Liver (tissue), 10 donors: Measurements from ENCODE around the gene C2orf66. TPM values are rescaled to one million over a fixed set of nuclear protein-coding genes. Genes with fewer than 3 reads are reported as not detected.

Experiments used
- DNase-seq: peaks from one replicate; pipeline ENCODE4 v3.0.0-alpha.2; 2017; ENCODE audit warnings: low spot score
- H3K27ac ChIP-seq, 2 donors: one replicate each; pipeline ENCODE4 v1.7.0; 2013; ENCODE audit warnings: inconsistent platforms in 2 of 2, low read length in 2 of 2, control low read depth in 1 of 2, low read depth in 1 of 2, mild to moderate bottlenecking in 1 of 2
- H3K27me3 ChIP-seq, 4 donors: one replicate each; pipeline versions ENCODE4 v1.6.1 to v1.7.0; 2013; ENCODE audit warnings: low read length in 3 of 4, inconsistent platforms in 1 of 4, mild to moderate bottlenecking in 1 of 4, moderate library complexity in 1 of 4; ENCODE audit not compliant: control insufficient read depth in 4 of 4, insufficient read depth in 4 of 4
- H3K36me3 ChIP-seq, 4 donors: one replicate each; pipeline versions ENCODE4 v1.6.1 to v1.7.0; 2013; ENCODE audit warnings: low read length in 3 of 4, mild to moderate bottlenecking in 3 of 4, low read depth in 1 of 4, moderate library complexity in 1 of 4; ENCODE audit not compliant: control insufficient read depth in 4 of 4, insufficient read depth in 3 of 4
- H3K4me1 ChIP-seq, 4 donors: one replicate each; pipeline versions ENCODE4 v1.6.1 to v1.7.0; 2013; ENCODE audit warnings: low read length in 3 of 4, mild to moderate bottlenecking in 3 of 4, moderate library complexity in 1 of 4; ENCODE audit not compliant: control insufficient read depth in 4 of 4, insufficient read depth in 4 of 4
- H3K4me3 ChIP-seq, 3 donors: one replicate each; pipeline versions ENCODE4 v1.6.1 to v1.7.0; 2013; ENCODE audit warnings: low read length in 3 of 3, control low read depth in 1 of 3, low read depth in 1 of 3, mild to moderate bottlenecking in 1 of 3
- H3K9ac ChIP-seq, 2 donors: one replicate each; pipeline ENCODE4 v1.7.0; 2013; ENCODE audit warnings: low read length in 2 of 2, mild to moderate bottlenecking in 2 of 2, moderate library complexity in 2 of 2, control low read depth in 1 of 2, low read depth in 1 of 2
- H3K9me3 ChIP-seq, 4 donors: one replicate each; pipeline versions ENCODE4 v1.6.1 to v1.7.0; 2013; ENCODE audit warnings: low read length in 3 of 4; ENCODE audit not compliant: control insufficient read depth in 4 of 4
- CTCF ChIP-seq: fragments of 150-350 bp; IDR thresholded peaks from 2 replicates; pipeline ENCODE4 v1.5.1; 2017; ENCODE audit warnings: improper control_type of control experiment, low read depth, low read length; ENCODE audit not compliant: missing input control
- JUND ChIP-seq, 2 donors: IDR thresholded peaks; 2 replicates each; pipeline ENCODE4 v1.6.1; 2016; ENCODE audit warnings: antibody characterized with exemption in 2 of 2
- NR2F2 ChIP-seq: IDR thresholded peaks from 2 replicates; pipeline ENCODE4 v1.6.1; 2016; ENCODE audit warnings: antibody characterized with exemption
- RAD21 ChIP-seq, 2 donors: IDR thresholded peaks; 2 replicates each; pipeline ENCODE4 v1.6.1; 2016; ENCODE audit warnings: antibody characterized with exemption in 2 of 2, mild to moderate bottlenecking in 2 of 2
- RXRA ChIP-seq, 2 donors: IDR thresholded peaks; 2 replicates each; pipeline ENCODE4 v1.6.1; 2017 to 2018; ENCODE audit warnings: antibody characterized with exemption in 2 of 2, mild to moderate bottlenecking in 1 of 2
- SP1 ChIP-seq: IDR thresholded peaks from 2 replicates; pipeline ENCODE4 v1.6.1; 2018; ENCODE audit warnings: antibody characterized with exemption, mild to moderate bottlenecking
- YY1 ChIP-seq: IDR thresholded peaks from 2 replicates; pipeline ENCODE4 v1.6.1; 2016; ENCODE audit warnings: antibody characterized with exemption, mild to moderate bottlenecking
- WGBS: extraction: QIAGEN DNeasy Blood & Tissue Kit; methylation state at CpG from one replicate; pipeline ENCODE4 v1.1.7; 2013; 5-methylcytosine and 5-hydroxymethylcytosine counted together
- polyA plus RNA-seq, 2 donors: library from polyadenylated mRNA; stranded (reverse) in 1 of 2; unstranded in 1 of 2; fragments of 200-250 nt in 1 of 2; fragments of >200 nt in 1 of 2; fragmentation: Nextera tagmentation in 1 of 2; extraction: Ambion mirVana in 1 of 2; gene quantifications; one replicate each; pipeline versions ENCODE4 v1.2.1 to v1.2.3, GENCODE V29; 2013 to 2015
- small RNA-seq: library from RNA; depleted of rRNA; stranded (forward); fragments of <200 nt; gene quantifications from one replicate; pipeline ENCODE3, GENCODE V24; 2014
- total RNA-seq, 2 donors: library from RNA; depleted of rRNA; stranded (reverse); fragments of >200 nt; gene quantifications; one replicate each; pipeline ENCODE4 v1.2.3, GENCODE V29; 2014
- TF ChIP-seq, protein P1 (sequence below): IDR thresholded peaks from 2 replicates; pipeline ENCODE4 v1.6.1; 2016; ENCODE audit warnings: antibody characterized with exemption
- TF ChIP-seq, protein P2 (sequence below): IDR thresholded peaks from 2 replicates; pipeline ENCODE4 v1.6.1; 2016; ENCODE audit warnings: antibody characterized with exemption, mild to moderate bottlenecking
- TF ChIP-seq, protein P3 (sequence below): IDR thresholded peaks from 2 replicates; pipeline ENCODE4 v1.6.1; 2016; ENCODE audit warnings: antibody characterized with exemption
- donor health status: healthy.
- donor health status: healthy.
- donor health status: healthy.
- donor health status: healthy.
- donor health status: healthy.

C2orf66 gene
- total and polyA plus RNA-seq, 4 donors = not detected

- peaks cover 0 to 6% (median 6%) of the 10 kb centered on the region in 4 donors for H3K36me3 ChIP-seq
- TF ChIP-seq, protein P1, sequence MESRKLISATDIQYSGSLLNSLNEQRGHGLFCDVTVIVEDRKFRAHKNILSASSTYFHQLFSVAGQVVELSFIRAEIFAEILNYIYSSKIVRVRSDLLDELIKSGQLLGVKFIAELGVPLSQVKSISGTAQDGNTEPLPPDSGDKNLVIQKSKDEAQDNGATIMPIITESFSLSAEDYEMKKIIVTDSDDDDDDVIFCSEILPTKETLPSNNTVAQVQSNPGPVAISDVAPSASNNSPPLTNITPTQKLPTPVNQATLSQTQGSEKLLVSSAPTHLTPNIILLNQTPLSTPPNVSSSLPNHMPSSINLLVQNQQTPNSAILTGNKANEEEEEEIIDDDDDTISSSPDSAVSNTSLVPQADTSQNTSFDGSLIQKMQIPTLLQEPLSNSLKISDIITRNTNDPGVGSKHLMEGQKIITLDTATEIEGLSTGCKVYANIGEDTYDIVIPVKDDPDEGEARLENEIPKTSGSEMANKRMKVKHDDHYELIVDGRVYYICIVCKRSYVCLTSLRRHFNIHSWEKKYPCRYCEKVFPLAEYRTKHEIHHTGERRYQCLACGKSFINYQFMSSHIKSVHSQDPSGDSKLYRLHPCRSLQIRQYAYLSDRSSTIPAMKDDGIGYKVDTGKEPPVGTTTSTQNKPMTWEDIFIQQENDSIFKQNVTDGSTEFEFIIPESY = no peak
- TF ChIP-seq YY1 (no peak), CTCF (peak; percentile 53), NR2F2 (no peak), RAD21 (IDR thresholded peaks at IDR 0.05) (peak; percentile 72 to 73), JUND (IDR thresholded peaks at IDR 0.05) (no peak), RXRA (IDR thresholded peaks at IDR 0.05) (no peak), SP1 (no peak)
- TF ChIP-seq, protein P2, sequence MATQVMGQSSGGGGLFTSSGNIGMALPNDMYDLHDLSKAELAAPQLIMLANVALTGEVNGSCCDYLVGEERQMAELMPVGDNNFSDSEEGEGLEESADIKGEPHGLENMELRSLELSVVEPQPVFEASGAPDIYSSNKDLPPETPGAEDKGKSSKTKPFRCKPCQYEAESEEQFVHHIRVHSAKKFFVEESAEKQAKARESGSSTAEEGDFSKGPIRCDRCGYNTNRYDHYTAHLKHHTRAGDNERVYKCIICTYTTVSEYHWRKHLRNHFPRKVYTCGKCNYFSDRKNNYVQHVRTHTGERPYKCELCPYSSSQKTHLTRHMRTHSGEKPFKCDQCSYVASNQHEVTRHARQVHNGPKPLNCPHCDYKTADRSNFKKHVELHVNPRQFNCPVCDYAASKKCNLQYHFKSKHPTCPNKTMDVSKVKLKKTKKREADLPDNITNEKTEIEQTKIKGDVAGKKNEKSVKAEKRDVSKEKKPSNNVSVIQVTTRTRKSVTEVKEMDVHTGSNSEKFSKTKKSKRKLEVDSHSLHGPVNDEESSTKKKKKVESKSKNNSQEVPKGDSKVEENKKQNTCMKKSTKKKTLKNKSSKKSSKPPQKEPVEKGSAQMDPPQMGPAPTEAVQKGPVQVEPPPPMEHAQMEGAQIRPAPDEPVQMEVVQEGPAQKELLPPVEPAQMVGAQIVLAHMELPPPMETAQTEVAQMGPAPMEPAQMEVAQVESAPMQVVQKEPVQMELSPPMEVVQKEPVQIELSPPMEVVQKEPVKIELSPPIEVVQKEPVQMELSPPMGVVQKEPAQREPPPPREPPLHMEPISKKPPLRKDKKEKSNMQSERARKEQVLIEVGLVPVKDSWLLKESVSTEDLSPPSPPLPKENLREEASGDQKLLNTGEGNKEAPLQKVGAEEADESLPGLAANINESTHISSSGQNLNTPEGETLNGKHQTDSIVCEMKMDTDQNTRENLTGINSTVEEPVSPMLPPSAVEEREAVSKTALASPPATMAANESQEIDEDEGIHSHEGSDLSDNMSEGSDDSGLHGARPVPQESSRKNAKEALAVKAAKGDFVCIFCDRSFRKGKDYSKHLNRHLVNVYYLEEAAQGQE = no peak
- TF ChIP-seq, protein P3, sequence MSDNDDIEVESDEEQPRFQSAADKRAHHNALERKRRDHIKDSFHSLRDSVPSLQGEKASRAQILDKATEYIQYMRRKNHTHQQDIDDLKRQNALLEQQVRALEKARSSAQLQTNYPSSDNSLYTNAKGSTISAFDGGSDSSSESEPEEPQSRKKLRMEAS = no peak
- H3K9me3 ChIP-seq = no peaks in the 10 kb centered on the region
- WGBS = 72% methylated on average over 3 of the region's 3 CpGs
- H3K27ac ChIP-seq = no peak overlapping the region
- H3K4me1 ChIP-seq = peaks cover 0 to 5% (median 0%) of the 10 kb centered on the region in 4 donors
- H3K27me3 ChIP-seq = no peaks in the 10 kb centered on the region
- no peak overlapping the region for H3K4me3 ChIP-seq
- no peak for DNase-seq
- no peak overlapping the region for H3K9ac ChIP-seq
Measured at GRCh38 chr2:196758474-196759377, 50.4 kb downstream of the C2orf66 start.

Small RNA genes within 50 kb of the gene (small RNA-seq; reads per million reads assigned to genes)
- not detected for gene AC012486.1

Other genes with a start within 250 kb of the C2orf66 start
- 10 to 100 TPM in 1 of 2 donors, 1 to 10 TPM in 1; 5.9 to 29.7 TPM for gene HECW2, start 215.8 kb downstream of the C2orf66 start, total RNA-seq
- gene HECW2, start 215.8 kb downstream of the C2orf66 start, polyA plus RNA-seq = 1 to 10 TPM; 1.9 to 2.8 TPM
- gene CCDC150, start 169.6 kb downstream of the C2orf66 start, total RNA-seq = 1 to 10 TPM; 4.6 to 5.7 TPM
- 1 to 10 TPM in 1 of 2 donors, under 1 TPM in 1; 0.78 to 6.3 TPM for gene CCDC150, start 169.6 kb downstream of the C2orf66 start, polyA plus RNA-seq
- gene GTF3C3, start 9.7 kb downstream of the C2orf66 start, total RNA-seq = 10 to 100 TPM; 23.2 to 25.0 TPM
- 1 to 10 TPM; 4.2 to 8.0 TPM for gene GTF3C3, start 9.7 kb downstream of the C2orf66 start, polyA plus RNA-seq
- gene PGAP1, start 117.4 kb upstream of the C2orf66 start, total RNA-seq = 1 to 10 TPM; 3.7 to 5.8 TPM
- 1 to 10 TPM in 1 of 2 donors, under 1 TPM in 1; 0.54 to 1.0 TPM for gene PGAP1, start 117.4 kb upstream of the C2orf66 start, polyA plus RNA-seq